Measurements from ENCODE around the gene TBX15. TPM values are rescaled to one million over a fixed set of nuclear protein-coding genes. Genes with fewer than 3 reads are reported as not detected.

The TBX15 gene
- total and polyA plus RNA-seq, 2 experiments from 2014 or later = 0.21 TPM; not detected in 1

DNA sequence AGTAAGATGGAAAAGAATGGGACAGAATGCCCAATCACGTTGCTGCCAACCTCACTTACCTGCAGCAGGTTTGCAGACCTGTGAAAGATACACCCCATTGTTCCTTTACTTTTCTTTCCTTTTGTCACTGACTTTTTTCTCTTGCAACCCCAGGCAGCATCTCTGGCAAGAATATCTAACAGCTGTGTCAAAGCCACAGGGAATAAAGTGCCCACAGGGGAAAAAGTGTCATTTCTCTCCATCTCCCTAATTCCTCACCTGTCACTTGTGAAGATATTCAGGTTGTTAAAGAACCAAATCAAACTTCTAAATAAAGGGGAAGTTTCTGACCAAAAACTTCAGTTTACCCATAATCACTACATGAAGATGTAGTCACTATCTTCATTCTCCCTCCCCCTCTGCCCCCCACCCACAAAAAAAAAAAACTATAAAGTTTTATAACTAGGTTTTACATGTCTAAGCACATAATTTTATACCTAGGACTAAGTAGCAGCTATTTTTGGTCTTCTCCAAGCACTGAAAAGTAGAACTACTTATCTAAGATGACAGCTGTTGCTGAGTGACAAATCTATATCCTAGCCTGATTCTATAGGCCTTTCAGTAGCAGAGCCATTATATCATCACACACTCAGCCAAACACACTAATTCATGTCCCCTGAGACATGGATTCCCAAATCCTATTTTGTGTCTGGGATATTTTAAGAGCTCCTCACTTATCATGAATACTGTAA, 54.9 kb downstream of the TBX15 start:
- H3K4me3 Mint-ChIP-seq = no peak overlapping the region
- Histone ChIP-seq H3K4me1 (ENCODE audit: insufficient read depth) (peaks cover under 1% of the 10 kb centered on the region; the same call in 1 of the 2 replicates), H3K27ac (ENCODE audit: low read depth) (no peak overlapping the region), H4K20me1 (replicated peaks; ENCODE audit: insufficient read depth) (no peaks in the 10 kb centered on the region), H3K4me2 (no peak overlapping the region), H3K9me2 (ENCODE audit: insufficient read depth) (no peaks in the 10 kb centered on the region), H3K4me3 (no peak overlapping the region), H3K27me3 (ENCODE audit: insufficient read depth) (no peaks in the 10 kb centered on the region), H3K79me2 (replicated peaks; ENCODE audit: insufficient read depth) (no peaks in the 10 kb centered on the region), H2AFZ (no peak overlapping the region), H3K36me3 (ENCODE audit: insufficient read depth) (no peaks in the 10 kb centered on the region), H3F3A (replicated peaks; ENCODE audit: low read depth) (no peaks in the 10 kb centered on the region)
- DNase-seq (ENCODE audit: low spot score) (no peak), ATAC-seq (no peak)
- no peaks in the 10 kb centered on the region for H3K36me3 Mint-ChIP-seq (ENCODE audit: low read depth)
- TF ChIP-seq EZH2 (IDR thresholded peaks at IDR 0.05; ENCODE audit: low read depth, unreplicated experiment) (no peak), CREB1 (CRISPR knock-in tag; IDR thresholded peaks at IDR 0.05; ENCODE audit: low read depth) (no peak), NANOG (IDR thresholded peaks at IDR 0.05; ENCODE audit: borderline replicate concordance) (no peak), ZNF114 (CRISPR knock-in tag; IDR thresholded peaks at IDR 0.05) (no peak), EZH2phosphoT487 (IDR thresholded peaks at IDR 0.05; ENCODE audit: unreplicated experiment) (no peak), POLR2AphosphoS5 (IDR thresholded peaks at IDR 0.05; ENCODE audit: low read depth) (no peak), ZNF331 (CRISPR knock-in tag; IDR thresholded peaks at IDR 0.05; ENCODE audit: low read depth) (no peak), JUNB (IDR thresholded peaks at IDR 0.05; ENCODE audit: unreplicated experiment) (no peak)
- TF ChIP-seq, protein P1, sequence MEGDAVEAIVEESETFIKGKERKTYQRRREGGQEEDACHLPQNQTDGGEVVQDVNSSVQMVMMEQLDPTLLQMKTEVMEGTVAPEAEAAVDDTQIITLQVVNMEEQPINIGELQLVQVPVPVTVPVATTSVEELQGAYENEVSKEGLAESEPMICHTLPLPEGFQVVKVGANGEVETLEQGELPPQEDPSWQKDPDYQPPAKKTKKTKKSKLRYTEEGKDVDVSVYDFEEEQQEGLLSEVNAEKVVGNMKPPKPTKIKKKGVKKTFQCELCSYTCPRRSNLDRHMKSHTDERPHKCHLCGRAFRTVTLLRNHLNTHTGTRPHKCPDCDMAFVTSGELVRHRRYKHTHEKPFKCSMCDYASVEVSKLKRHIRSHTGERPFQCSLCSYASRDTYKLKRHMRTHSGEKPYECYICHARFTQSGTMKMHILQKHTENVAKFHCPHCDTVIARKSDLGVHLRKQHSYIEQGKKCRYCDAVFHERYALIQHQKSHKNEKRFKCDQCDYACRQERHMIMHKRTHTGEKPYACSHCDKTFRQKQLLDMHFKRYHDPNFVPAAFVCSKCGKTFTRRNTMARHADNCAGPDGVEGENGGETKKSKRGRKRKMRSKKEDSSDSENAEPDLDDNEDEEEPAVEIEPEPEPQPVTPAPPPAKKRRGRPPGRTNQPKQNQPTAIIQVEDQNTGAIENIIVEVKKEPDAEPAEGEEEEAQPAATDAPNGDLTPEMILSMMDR (conservative IDR thresholded peaks at IDR 0.05; ENCODE audit: low read depth in 2 of 2) = no peak
- TF ChIP-seq, protein P2, sequence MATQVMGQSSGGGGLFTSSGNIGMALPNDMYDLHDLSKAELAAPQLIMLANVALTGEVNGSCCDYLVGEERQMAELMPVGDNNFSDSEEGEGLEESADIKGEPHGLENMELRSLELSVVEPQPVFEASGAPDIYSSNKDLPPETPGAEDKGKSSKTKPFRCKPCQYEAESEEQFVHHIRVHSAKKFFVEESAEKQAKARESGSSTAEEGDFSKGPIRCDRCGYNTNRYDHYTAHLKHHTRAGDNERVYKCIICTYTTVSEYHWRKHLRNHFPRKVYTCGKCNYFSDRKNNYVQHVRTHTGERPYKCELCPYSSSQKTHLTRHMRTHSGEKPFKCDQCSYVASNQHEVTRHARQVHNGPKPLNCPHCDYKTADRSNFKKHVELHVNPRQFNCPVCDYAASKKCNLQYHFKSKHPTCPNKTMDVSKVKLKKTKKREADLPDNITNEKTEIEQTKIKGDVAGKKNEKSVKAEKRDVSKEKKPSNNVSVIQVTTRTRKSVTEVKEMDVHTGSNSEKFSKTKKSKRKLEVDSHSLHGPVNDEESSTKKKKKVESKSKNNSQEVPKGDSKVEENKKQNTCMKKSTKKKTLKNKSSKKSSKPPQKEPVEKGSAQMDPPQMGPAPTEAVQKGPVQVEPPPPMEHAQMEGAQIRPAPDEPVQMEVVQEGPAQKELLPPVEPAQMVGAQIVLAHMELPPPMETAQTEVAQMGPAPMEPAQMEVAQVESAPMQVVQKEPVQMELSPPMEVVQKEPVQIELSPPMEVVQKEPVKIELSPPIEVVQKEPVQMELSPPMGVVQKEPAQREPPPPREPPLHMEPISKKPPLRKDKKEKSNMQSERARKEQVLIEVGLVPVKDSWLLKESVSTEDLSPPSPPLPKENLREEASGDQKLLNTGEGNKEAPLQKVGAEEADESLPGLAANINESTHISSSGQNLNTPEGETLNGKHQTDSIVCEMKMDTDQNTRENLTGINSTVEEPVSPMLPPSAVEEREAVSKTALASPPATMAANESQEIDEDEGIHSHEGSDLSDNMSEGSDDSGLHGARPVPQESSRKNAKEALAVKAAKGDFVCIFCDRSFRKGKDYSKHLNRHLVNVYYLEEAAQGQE (IDR thresholded peaks at IDR 0.05; ENCODE audit: unreplicated experiment) = no peak
- TF ChIP-seq, protein P3, sequence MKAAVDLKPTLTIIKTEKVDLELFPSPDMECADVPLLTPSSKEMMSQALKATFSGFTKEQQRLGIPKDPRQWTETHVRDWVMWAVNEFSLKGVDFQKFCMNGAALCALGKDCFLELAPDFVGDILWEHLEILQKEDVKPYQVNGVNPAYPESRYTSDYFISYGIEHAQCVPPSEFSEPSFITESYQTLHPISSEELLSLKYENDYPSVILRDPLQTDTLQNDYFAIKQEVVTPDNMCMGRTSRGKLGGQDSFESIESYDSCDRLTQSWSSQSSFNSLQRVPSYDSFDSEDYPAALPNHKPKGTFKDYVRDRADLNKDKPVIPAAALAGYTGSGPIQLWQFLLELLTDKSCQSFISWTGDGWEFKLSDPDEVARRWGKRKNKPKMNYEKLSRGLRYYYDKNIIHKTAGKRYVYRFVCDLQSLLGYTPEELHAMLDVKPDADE (IDR thresholded peaks at IDR 0.05) = no peak
- TF ChIP-seq, protein P4, sequence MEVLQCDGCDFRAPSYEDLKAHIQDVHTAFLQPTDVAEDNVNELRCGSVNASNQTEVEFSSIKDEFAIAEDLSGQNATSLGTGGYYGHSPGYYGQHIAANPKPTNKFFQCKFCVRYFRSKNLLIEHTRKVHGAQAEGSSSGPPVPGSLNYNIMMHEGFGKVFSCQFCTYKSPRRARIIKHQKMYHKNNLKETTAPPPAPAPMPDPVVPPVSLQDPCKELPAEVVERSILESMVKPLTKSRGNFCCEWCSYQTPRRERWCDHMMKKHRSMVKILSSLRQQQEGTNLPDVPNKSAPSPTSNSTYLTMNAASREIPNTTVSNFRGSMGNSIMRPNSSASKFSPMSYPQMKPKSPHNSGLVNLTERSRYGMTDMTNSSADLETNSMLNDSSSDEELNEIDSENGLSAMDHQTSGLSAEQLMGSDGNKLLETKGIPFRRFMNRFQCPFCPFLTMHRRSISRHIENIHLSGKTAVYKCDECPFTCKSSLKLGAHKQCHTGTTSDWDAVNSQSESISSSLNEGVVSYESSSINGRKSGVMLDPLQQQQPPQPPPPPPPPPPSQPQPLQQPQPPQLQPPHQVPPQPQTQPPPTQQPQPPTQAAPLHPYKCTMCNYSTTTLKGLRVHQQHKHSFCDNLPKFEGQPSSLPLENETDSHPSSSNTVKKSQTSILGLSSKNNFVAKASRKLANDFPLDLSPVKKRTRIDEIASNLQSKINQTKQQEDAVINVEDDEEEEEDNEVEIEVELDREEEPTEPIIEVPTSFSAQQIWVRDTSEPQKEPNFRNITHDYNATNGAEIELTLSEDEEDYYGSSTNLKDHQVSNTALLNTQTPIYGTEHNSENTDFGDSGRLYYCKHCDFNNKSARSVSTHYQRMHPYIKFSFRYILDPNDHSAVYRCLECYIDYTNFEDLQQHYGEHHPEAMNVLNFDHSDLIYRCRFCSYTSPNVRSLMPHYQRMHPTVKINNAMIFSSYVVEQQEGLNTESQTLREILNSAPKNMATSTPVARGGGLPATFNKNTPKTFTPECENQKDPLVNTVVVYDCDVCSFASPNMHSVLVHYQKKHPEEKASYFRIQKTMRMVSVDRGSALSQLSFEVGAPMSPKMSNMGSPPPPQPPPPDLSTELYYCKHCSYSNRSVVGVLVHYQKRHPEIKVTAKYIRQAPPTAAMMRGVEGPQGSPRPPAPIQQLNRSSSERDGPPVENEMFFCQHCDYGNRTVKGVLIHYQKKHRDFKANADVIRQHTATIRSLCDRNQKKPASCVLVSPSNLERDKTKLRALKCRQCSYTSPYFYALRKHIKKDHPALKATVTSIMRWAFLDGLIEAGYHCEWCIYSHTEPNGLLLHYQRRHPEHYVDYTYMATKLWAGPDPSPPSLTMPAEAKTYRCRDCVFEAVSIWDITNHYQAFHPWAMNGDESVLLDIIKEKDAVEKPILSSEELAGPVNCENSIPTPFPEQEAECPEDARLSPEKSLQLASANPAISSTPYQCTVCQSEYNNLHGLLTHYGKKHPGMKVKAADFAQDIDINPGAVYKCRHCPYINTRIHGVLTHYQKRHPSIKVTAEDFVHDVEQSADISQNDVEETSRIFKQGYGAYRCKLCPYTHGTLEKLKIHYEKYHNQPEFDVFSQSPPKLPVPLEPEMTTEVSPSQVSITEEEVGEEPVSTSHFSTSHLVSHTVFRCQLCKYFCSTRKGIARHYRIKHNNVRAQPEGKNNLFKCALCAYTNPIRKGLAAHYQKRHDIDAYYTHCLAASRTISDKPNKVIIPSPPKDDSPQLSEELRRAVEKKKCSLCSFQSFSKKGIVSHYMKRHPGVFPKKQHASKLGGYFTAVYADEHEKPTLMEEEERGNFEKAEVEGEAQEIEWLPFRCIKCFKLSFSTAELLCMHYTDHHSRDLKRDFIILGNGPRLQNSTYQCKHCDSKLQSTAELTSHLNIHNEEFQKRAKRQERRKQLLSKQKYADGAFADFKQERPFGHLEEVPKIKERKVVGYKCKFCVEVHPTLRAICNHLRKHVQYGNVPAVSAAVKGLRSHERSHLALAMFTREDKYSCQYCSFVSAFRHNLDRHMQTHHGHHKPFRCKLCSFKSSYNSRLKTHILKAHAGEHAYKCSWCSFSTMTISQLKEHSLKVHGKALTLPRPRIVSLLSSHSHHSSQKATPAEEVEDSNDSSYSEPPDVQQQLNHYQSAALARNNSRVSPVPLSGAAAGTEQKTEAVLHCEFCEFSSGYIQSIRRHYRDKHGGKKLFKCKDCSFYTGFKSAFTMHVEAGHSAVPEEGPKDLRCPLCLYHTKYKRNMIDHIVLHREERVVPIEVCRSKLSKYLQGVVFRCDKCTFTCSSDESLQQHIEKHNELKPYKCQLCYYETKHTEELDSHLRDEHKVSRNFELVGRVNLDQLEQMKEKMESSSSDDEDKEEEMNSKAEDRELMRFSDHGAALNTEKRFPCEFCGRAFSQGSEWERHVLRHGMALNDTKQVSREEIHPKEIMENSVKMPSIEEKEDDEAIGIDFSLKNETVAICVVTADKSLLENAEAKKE (CRISPR knock-in tag; IDR thresholded peaks at IDR 0.05) = no peak
- H3K9me3 Mint-ChIP-seq = no peaks in the 10 kb centered on the region
- no peaks in the 10 kb centered on the region for H3K27me3 Mint-ChIP-seq (ENCODE audit: insufficient read depth, low read depth, poor library complexity)
- H3K27ac Mint-ChIP-seq = no peak overlapping the region
- H3K4me1 Mint-ChIP-seq = peaks cover 12% of the 10 kb centered on the region

Data from GM23338 (cell line).